K562 (cell line): Measurements from ENCODE around the gene RUVBL2. TPM values are rescaled to one million over a fixed set of nuclear protein-coding genes. Genes with fewer than 3 reads are reported as not detected.
A peak's percentile ranks its signal among the peaks of the same experiment; 100 is the strongest.

Experiments
- ATAC-seq: fragments of 200-7000 bp; cut with Tn5 transposase; 3 replicates; pipeline ENCODE4 v1.9.1; 2020; ENCODE audit warnings: moderate library complexity
- BruUV-seq: library from RNA; stranded (reverse); fragments of 400-500 nt; replicated peaks from 2 replicates; lab custom pipeline; 2021; lab: Mats Ljungman, UMichigan
- CTCF ChIA-PET: fragments of 300-600 bp; formaldehyde crosslinking; extraction: SDS; loops from one replicate; lab custom pipeline; 2021; ENCODE audit warnings: low intra/inter-chr PET ratio; lab: Yijun Ruan, JAX
- POLR2A ChIA-PET: fragments of 300-600, 350-650 bp; sonication (Branson Sonifier 250); formaldehyde crosslinking; extraction: SDS; loops from one replicate; lab custom pipeline; 2021; ENCODE audit warnings: antibody characterized with exemption, inconsistent platforms; lab: Yijun Ruan, JAX
- DNase-seq, 4 experiments: peaks; one replicate each; pipeline versions ENCODE4 v3.0.0 to v3.0.0-alpha.2; 2011 to 2018; ENCODE audit warnings: low spot score in 3 of 4, mixed read lengths in 3 of 4; ENCODE audit errors: extremely low read depth in 1 of 4
- FAIRE-seq: peaks from 2 replicates; lab custom pipeline; 2011; peaks lifted over from hg19 to GRCh38; lab: Jason Lieb, UNC
- H2AFZ ChIP-seq: 2 replicates; pipeline ENCODE4 v1.6.0; 2011; ENCODE audit warnings: low read depth, low read length, control low read depth, inconsistent platforms
- H3K27ac ChIP-seq: fragments of 200-600 bp; 3 replicates; pipeline ENCODE4 v1.8.0; 2011; ENCODE audit warnings: low read depth, mild to moderate bottlenecking, control low read depth, inconsistent platforms, low read length, moderate library complexity, mixed read lengths; ENCODE audit errors: extremely low read depth
- H3K27me3 ChIP-seq, 2 experiments: fragments of 300-600 bp in 1 of 2; 2 replicates in 1 of 2; 3 replicates in 1 of 2; pipeline versions ENCODE4 v1.6.0 to v1.8.0; 2011; ENCODE audit warnings: inconsistent platforms in 2 of 2, low read length in 2 of 2, mild to moderate bottlenecking in 1 of 2, mixed read lengths in 1 of 2, moderate library complexity in 1 of 2; ENCODE audit not compliant: control insufficient read depth in 2 of 2, insufficient read depth in 2 of 2
- H3K36me3 ChIP-seq: fragments of 300-600 bp; 3 replicates; pipeline ENCODE4 v1.8.0; 2011; ENCODE audit warnings: mild to moderate bottlenecking, low read length, inconsistent platforms; ENCODE audit not compliant: control insufficient read depth, insufficient read depth
- H3K4me1 ChIP-seq, 2 experiments: fragments of 200-600 bp in 1 of 2; replicated peaks in 1 of 2; 2 replicates in 1 of 2; 3 replicates in 1 of 2; pipeline versions ENCODE4 v1.5.1 to v1.8.0; 2011; ENCODE audit warnings: inconsistent platforms in 2 of 2, low read length in 2 of 2, mild to moderate bottlenecking in 1 of 2, mixed read lengths in 1 of 2, moderate library complexity in 1 of 2; ENCODE audit not compliant: control insufficient read depth in 2 of 2, insufficient read depth in 2 of 2
- H3K4me2 ChIP-seq: 2 replicates; pipeline ENCODE4 v1.6.1; 2011; ENCODE audit warnings: low read length, control low read depth, inconsistent platforms, mixed read lengths; ENCODE audit not compliant: insufficient read depth
- H3K4me3 ChIP-seq: fragments of 200-600 bp; sonication (generic), shearing (Covaris generic); 2 replicates; pipeline ENCODE4 v1.5.1; 2016; ENCODE audit warnings: control low read depth, inconsistent platforms
- H3K79me2 ChIP-seq: fragments of 200-600 bp; 3 replicates; pipeline ENCODE4 v1.8.0; 2011; ENCODE audit warnings: low read length, inconsistent platforms; ENCODE audit not compliant: control insufficient read depth, insufficient read depth
- H3K9ac ChIP-seq, 2 experiments: 2 replicates each; pipeline versions ENCODE4 v1.6.0 to v1.6.1; 2011; ENCODE audit warnings: low read depth in 2 of 2, low read length in 2 of 2, control low read depth in 1 of 2, inconsistent platforms in 1 of 2, mild to moderate bottlenecking in 1 of 2, mixed read lengths in 1 of 2; ENCODE audit not compliant: insufficient read depth in 1 of 2
- H3K9me1 ChIP-seq: one replicate; pipeline ENCODE4 v1.6.0; 2011; ENCODE audit warnings: inconsistent platforms, mild to moderate bottlenecking, low read length, moderate library complexity; ENCODE audit not compliant: control insufficient read depth, insufficient read depth
- H3K9me3 ChIP-seq: replicated peaks from 2 replicates; pipeline ENCODE4 v1.5.1; 2011; ENCODE audit warnings: low read depth, low read length, inconsistent platforms; ENCODE audit not compliant: control insufficient read depth, insufficient read depth
- H4K20me1 ChIP-seq: replicated peaks from 2 replicates; pipeline ENCODE4 v1.6.1; 2011; ENCODE audit warnings: low read length, inconsistent platforms, mixed read lengths; ENCODE audit not compliant: control insufficient read depth, insufficient read depth
- CBX1 ChIP-seq: sonication (generic); IDR thresholded peaks from 2 replicates; pipeline ENCODE4 v1.6.1; 2016; ENCODE audit warnings: antibody characterized with exemption, low read depth, mild to moderate bottlenecking
- CHD2 ChIP-seq: IDR thresholded peaks from 2 replicates; pipeline ENCODE4 v1.6.1; 2011; ENCODE audit warnings: low read depth, low read length
- CHD4 ChIP-seq: fragments of 200-600 bp; sonication (generic); IDR thresholded peaks from 3 replicates; pipeline ENCODE4 v1.6.1; 2012; ENCODE audit warnings: low read depth, mild to moderate bottlenecking, mixed read lengths, low read length, inconsistent platforms; ENCODE audit not compliant: insufficient read depth, insufficient replicate concordance, poor library complexity, severe bottlenecking
- HCFC1 ChIP-seq: IDR thresholded peaks from 2 replicates; pipeline ENCODE4 v1.6.1; 2012; ENCODE audit warnings: low read depth, low read length, improper control_type of control experiment
- KAT7 ChIP-seq: sonication (generic); formaldehyde crosslinking; IDR thresholded peaks from 2 replicates; pipeline ENCODE4 v1.8.0; 2022; ENCODE audit warnings: missing genetic modification reagents, mild to moderate bottlenecking, borderline replicate concordance
- MIER1 ChIP-seq: fragments of 450-650 bp; IDR thresholded peaks from 2 replicates; pipeline ENCODE4 v1.6.1; 2016; ENCODE audit warnings: antibody characterized with exemption, mild to moderate bottlenecking, low read depth
- ZFP30 ChIP-seq: fragments of 250-450 bp; sonication (Bioruptor Pico); IDR thresholded peaks from 2 replicates; pipeline ENCODE4 v1.8.0; 2022; ENCODE audit warnings: moderate library complexity, mild to moderate bottlenecking, inconsistent platforms, borderline replicate concordance
- ZNF124 ChIP-seq: sonication (generic); formaldehyde crosslinking; IDR thresholded peaks from 2 replicates; pipeline ENCODE4 v1.8.1; 2022; ENCODE audit warnings: missing genetic modification reagents
- ZNF174 ChIP-seq: fragments of 250-450 bp; sonication (Bioruptor Pico); IDR thresholded peaks from 2 replicates; pipeline ENCODE4 v1.4.0; 2020; ENCODE audit warnings: mild to moderate bottlenecking
- ZNF232 ChIP-seq: sonication (generic); formaldehyde crosslinking; IDR thresholded peaks from 2 replicates; pipeline ENCODE4 v1.8.0; 2022; ENCODE audit warnings: mild to moderate bottlenecking, missing genetic modification reagents
- ZNF384 ChIP-seq: IDR thresholded peaks from 2 replicates; pipeline ENCODE4 v1.6.1; 2012; ENCODE audit warnings: low read depth, low read length, improper control_type of control experiment
- ZNF696 ChIP-seq: fragments of 250-450 bp; sonication (Bioruptor Pico); conservative IDR thresholded peaks from 2 replicates; pipeline ENCODE4 v1.4.0; 2020; ENCODE audit warnings: mild to moderate bottlenecking, moderate library complexity
- WGBS: fragments of 100-300 bp; shearing (Covaris generic); methylation state at CpG from one replicate; pipeline ENCODE4 v1.1.6; 2016; ENCODE audit warnings: low coverage, mixed read lengths; ENCODE audit not compliant: insufficient coverage; ENCODE audit errors: missing lambda C conversion rate; 5-methylcytosine and 5-hydroxymethylcytosine counted together
- in situ Hi-C: fragments of 300-500 bp; cut with MboI; formaldehyde crosslinking; loops from 4 replicates; pipeline ENCODE4 v1.15.0; 2018; ENCODE audit warnings: inconsistent platforms, mixed read lengths
- intact Hi-C: fragments of 100-400 bp; cut with micrococcal nuclease; formaldehyde crosslinking; loops from 2 replicates; pipeline ENCODE4 v1.14.2; 2022
- polyA plus RNA-seq, 8 experiments: library from polyadenylated mRNA; depleted of rRNA in 4 of 8; stranded (reverse) in 5 of 8; unstranded in 3 of 8; fragments of >200 nt; fragmentation: Nextera tagmentation in 2 of 8; fragmentation: Illumina TruSeq in 1 of 8; extraction: Ambion mirVana in 2 of 8; extraction: Trizol in 1 of 8; gene quantifications; 2 replicates each; pipeline versions ENCODE4 v1.2.1 to v1.2.3, GENCODE V29; 2011 to 2014; ENCODE audit warnings: inconsistent platforms in 1 of 8, missing spikeins in 1 of 8
- total RNA-seq, 7 experiments: library from RNA; depleted of rRNA in 6 of 7; stranded (reverse); fragments of >200 nt in 6 of 7; fragmentation: Illumina TruSeq in 2 of 7; extraction: Trizol in 2 of 7; gene quantifications; 2 replicates each; pipeline versions ENCODE4 v1.2.1 to v1.2.3, GENCODE V29; 2011 to 2021; ENCODE audit warnings: low replicate concordance in 1 of 7
- TF ChIP-seq, protein P1 (sequence below): fragments of 450-650 bp; IDR thresholded peaks from 2 replicates; pipeline ENCODE4 v1.6.1; 2018; ENCODE audit not compliant: partially characterized antibody
- TF ChIP-seq, protein P2 (sequence below): fragments of 250-450 bp; sonication (Bioruptor Pico); IDR thresholded peaks from 2 replicates; pipeline ENCODE4 v1.5.0; 2021
- TF ChIP-seq, protein P3 (sequence below): fragments of 450-650 bp; conservative IDR thresholded peaks from 2 replicates; pipeline ENCODE4 v1.6.1; 2016; ENCODE audit warnings: missing genetic modification characterization, low read depth, mild to moderate bottlenecking, control low read depth, missing compliant biosample characterization

RUVBL2 gene
- total and polyA plus RNA-seq, 9 of the 15 experiments (the other 6 are each of a cell fraction or from before 2014, with no cell fraction given) = 71.4 to 453 (median 237) TPM

DNA sequence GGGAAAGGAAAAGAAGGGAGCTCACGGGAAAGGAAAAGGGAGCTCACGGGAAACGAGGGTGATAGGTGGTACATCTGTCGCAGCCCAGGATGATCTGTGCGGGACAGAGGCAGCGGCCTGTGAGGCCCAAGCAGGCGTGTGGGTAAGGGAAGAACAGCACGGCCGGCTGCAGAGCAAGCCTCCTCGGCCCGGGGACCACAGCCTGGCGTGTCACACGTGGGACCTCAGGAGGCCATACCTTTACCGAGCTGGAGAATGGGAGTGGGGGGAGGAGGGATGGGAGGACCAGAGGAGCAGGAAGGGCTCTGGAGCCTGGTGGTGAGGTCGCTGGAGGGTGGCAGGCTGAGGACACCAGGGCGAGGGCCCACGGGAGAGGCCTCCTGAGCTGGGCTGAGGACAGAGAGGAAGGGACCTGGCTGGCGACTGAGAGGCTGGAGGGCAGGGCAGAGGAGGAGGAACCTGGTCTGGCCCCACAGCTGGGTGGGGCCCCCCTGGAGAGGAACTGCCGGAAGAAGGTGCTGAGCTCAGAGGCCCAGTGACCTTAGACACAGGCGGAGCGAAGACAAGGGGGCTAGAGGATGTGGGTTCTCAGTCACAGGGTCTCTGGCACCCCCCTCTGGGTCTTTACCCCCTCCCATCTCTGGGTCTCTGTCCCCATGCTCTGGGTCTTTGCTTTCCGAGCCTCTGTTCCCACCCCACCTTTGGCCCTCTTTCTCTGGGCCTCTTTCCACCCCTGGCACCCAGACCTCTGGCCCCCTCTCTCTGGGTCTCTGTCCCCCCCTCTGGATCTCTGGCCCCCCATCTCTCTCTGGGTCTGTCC is 31.4 kb upstream of the RUVBL2 start:
- no TSS peak for BruUV-seq
- Histone ChIP-seq H3K4me1 (peaks cover 22 to 41% of the 10 kb centered on the region in 2 experiments), H3K4me2 (peak overlapping the region; percentile 89), H2AFZ (peak overlapping the region; percentile 37), H3K27ac (peak overlapping the region; percentile 99), H3K27me3 (no peaks in the 10 kb centered on the region), H3K36me3 (peaks cover 32% of the 10 kb centered on the region), H4K20me1 (peaks cover 17% of the 10 kb centered on the region), H3K9me1 (no peaks in the 10 kb centered on the region), H3K4me3 (peak overlapping the region; percentile 45), H3K9ac (peak overlapping the region; percentile 93 to 95), H3K79me2 (peaks cover 51% of the 10 kb centered on the region), H3K9me3 (no peaks in the 10 kb centered on the region)
- ATAC-seq (peak; percentile 70), FAIRE-seq (peak; percentile 87), DNase-seq (peak; percentile 77 to 92 (median 83))
- CTCF ChIA-PET = no interaction called here
- POLR2A ChIA-PET = interaction anchor here (0.6 to 1.9 kb wide), 13 partner anchors 8 to 117 kb away, joined by 3 to 43 read pairs (median 4); partner anchors contain the start of genes DHDH, NUCB1 and PPP1R15A
- in situ Hi-C loops (loop anchor here (10.0 kb wide), 1 partner anchor 87 kb away; the partner anchor contains the start of gene PPP1R15A), intact Hi-C loops (no loop called here)
- WGBS = 18% methylated on average over 21 of the region's 22 CpGs
- TF ChIP-seq HCFC1 (no peak), ZNF696 (CRISPR knock-in tag) (no peak), CHD4 (no peak), CBX1 (no peak), ZNF232 (CRISPR knock-in tag) (no peak), ZNF384 (peak; percentile 19; the same call in 1 of the 2 replicates), ZNF174 (no peak), ZFP30 (no peak), ZNF124 (no peak), MIER1 (no peak), CHD2 (no peak), KAT7 (CRISPR knock-in tag) (no peak)
- TF ChIP-seq, protein P1, sequence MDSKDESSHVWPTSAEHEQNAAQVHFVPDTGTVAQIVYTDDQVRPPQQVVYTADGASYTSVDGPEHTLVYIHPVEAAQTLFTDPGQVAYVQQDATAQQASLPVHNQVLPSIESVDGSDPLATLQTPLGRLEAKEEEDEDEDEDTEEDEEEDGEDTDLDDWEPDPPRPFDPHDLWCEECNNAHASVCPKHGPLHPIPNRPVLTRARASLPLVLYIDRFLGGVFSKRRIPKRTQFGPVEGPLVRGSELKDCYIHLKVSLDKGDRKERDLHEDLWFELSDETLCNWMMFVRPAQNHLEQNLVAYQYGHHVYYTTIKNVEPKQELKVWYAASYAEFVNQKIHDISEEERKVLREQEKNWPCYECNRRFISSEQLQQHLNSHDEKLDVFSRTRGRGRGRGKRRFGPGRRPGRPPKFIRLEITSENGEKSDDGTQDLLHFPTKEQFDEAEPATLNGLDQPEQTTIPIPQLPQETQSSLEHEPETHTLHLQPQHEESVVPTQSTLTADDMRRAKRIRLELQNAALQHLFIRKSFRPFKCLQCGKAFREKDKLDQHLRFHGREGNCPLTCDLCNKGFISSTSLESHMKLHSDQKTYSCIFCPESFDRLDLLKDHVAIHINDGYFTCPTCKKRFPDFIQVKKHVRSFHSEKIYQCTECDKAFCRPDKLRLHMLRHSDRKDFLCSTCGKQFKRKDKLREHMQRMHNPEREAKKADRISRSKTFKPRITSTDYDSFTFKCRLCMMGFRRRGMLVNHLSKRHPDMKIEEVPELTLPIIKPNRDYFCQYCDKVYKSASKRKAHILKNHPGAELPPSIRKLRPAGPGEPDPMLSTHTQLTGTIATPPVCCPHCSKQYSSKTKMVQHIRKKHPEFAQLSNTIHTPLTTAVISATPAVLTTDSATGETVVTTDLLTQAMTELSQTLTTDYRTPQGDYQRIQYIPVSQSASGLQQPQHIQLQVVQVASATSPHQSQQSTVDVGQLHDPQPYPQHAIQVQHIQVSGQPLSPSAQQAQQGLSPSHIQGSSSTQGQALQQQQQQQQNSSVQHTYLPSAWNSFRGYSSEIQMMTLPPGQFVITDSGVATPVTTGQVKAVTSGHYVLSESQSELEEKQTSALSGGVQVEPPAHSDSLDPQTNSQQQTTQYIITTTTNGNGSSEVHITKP = peak; percentile 61
- TF ChIP-seq, protein P2, sequence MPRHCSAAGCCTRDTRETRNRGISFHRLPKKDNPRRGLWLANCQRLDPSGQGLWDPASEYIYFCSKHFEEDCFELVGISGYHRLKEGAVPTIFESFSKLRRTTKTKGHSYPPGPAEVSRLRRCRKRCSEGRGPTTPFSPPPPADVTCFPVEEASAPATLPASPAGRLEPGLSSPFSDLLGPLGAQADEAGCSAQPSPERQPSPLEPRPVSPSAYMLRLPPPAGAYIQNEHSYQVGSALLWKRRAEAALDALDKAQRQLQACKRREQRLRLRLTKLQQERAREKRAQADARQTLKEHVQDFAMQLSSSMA (CRISPR knock-in tag) = 0 out of 2 replicates have a peak, but pooled peaks have one; percentile 12
- TF ChIP-seq, protein P3, sequence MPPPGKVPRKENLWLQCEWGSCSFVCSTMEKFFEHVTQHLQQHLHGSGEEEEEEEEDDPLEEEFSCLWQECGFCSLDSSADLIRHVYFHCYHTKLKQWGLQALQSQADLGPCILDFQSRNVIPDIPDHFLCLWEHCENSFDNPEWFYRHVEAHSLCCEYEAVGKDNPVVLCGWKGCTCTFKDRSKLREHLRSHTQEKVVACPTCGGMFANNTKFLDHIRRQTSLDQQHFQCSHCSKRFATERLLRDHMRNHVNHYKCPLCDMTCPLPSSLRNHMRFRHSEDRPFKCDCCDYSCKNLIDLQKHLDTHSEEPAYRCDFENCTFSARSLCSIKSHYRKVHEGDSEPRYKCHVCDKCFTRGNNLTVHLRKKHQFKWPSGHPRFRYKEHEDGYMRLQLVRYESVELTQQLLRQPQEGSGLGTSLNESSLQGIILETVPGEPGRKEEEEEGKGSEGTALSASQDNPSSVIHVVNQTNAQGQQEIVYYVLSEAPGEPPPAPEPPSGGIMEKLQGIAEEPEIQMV (tag) = no peak
